ENCODE results near the gene BNC2.

DNA sequence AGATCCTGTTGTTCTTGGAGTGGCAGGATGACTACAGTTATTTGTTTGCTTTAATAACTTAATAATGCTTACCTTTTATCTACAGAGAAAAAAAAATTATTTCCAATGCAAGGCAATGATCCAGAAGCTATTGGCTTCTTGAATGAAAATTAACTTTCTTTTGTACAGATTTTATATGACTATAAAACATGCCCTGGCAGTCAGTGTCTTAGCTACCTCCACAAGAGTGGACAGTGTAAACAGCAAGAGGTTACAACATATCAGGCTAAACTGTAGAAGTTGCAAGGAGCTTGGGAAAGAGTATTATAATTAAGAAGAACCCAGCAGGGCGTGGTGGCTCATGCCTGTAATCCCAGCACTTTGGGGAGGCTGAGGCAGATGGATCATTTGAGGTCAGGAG lies 49.1 kb downstream of the BNC2 start:
- TF ChIP-seq, protein P1, sequence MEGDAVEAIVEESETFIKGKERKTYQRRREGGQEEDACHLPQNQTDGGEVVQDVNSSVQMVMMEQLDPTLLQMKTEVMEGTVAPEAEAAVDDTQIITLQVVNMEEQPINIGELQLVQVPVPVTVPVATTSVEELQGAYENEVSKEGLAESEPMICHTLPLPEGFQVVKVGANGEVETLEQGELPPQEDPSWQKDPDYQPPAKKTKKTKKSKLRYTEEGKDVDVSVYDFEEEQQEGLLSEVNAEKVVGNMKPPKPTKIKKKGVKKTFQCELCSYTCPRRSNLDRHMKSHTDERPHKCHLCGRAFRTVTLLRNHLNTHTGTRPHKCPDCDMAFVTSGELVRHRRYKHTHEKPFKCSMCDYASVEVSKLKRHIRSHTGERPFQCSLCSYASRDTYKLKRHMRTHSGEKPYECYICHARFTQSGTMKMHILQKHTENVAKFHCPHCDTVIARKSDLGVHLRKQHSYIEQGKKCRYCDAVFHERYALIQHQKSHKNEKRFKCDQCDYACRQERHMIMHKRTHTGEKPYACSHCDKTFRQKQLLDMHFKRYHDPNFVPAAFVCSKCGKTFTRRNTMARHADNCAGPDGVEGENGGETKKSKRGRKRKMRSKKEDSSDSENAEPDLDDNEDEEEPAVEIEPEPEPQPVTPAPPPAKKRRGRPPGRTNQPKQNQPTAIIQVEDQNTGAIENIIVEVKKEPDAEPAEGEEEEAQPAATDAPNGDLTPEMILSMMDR (IDR thresholded peaks at IDR 0.05), result no peak
- TF ChIP-seq POLR2A (IDR thresholded peaks at IDR 0.05), result no peak
